BLaER1 treated with 17β-estradiol and CSF1 and Interleukin-3, amounts not matched to agents 10 nM and 100 nM (cell line): Measurements from ENCODE around the gene NEURL1.

Experiments
- H3K27ac ChIP-seq, 11 experiments: shearing (Covaris generic); formaldehyde crosslinking; 2 replicates each; pipeline ENCODE4 v1.8.1; 2022
- H3K27me3 ChIP-seq, 11 experiments: shearing (Covaris generic); formaldehyde crosslinking; 2 replicates each; pipeline ENCODE4 v1.8.1; 2022
- H3K36me3 ChIP-seq, 11 experiments: shearing (Covaris generic); formaldehyde crosslinking; 2 replicates each; pipeline ENCODE4 v1.8.1; 2022
- H3K4me1 ChIP-seq, 10 experiments: shearing (Covaris generic); formaldehyde crosslinking; 2 replicates each; pipeline ENCODE4 v1.8.1; 2022
- H3K4me2 ChIP-seq, 11 experiments: shearing (Covaris generic); formaldehyde crosslinking; 2 replicates each; pipeline ENCODE4 v1.8.1; 2022
- H3K4me3 ChIP-seq, 10 experiments: shearing (Covaris generic); formaldehyde crosslinking; 2 replicates each; pipeline ENCODE4 v1.8.1; 2022
- H3K9ac ChIP-seq, 11 experiments: shearing (Covaris generic); formaldehyde crosslinking; 2 replicates each; pipeline ENCODE4 v1.8.1; 2022
- H3K9me3 ChIP-seq, 11 experiments: shearing (Covaris generic); formaldehyde crosslinking; replicated peaks in 1 of 11; 2 replicates each; pipeline ENCODE4 v1.8.1; 2022
- H4K20me1 ChIP-seq, 11 experiments: shearing (Covaris generic); formaldehyde crosslinking; 2 replicates each; pipeline ENCODE4 v1.8.1; 2022
- Cebpa-rat ChIP-seq, 11 experiments: shearing (Covaris generic); IDR thresholded peaks; 2 replicates each; pipeline ENCODE4 v1.8.1; 2022

Gene NEURL1

DNA sequence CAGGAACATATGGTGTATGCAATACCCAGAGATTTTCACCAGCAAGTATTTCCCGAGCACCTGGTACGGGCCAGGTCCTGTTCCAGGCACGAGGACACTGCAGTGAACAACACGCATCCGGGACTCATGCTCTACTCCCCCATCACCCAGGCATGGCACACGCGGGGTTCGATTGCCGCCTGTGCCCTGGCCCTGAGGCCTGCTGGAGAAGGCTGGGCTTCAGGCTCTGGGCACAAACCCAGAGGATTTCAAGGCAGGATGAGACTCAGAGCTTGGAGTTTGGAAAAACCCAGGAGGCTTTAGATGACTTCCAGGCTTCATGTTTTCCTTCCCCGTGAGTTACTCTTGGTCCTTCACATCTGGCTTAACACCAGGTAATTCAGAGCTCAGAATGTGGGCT, 143.5 kb downstream of the NEURL1 start:
- Histone ChIP-seq H3K9ac (0 out of 22 replicates have a peak overlapping the region, but pooled peaks of 1 of the 11 experiments have one; percentile 7), H3K27me3 (no peaks in the 10 kb centered on the region), H3K27ac (peak overlapping the region in 3 of 11 experiments; percentile 24 to 51 (median 25); a peak in 6 of 22 replicates), H3K4me1 (peaks cover 44 to 76% (median 63%) of the 10 kb centered on the region in 10 experiments; a peak in 19 of 20 replicates), H3K9me3 (no peaks in the 10 kb centered on the region), H3K4me3 (no peak overlapping the region), H3K4me2 (peak overlapping the region in 1 of 11 experiments; percentile 4; a peak in 3 of 22 replicates), H3K36me3 (peaks cover 47 to 98% (median 78%) of the 10 kb centered on the region in 11 experiments), H4K20me1 (peaks cover 71 to 96% (median 88%) of the 10 kb centered on the region in 11 experiments)
- TF ChIP-seq Cebpa-rat (IDR thresholded peaks at IDR 0.05), result no peak

DNA sequence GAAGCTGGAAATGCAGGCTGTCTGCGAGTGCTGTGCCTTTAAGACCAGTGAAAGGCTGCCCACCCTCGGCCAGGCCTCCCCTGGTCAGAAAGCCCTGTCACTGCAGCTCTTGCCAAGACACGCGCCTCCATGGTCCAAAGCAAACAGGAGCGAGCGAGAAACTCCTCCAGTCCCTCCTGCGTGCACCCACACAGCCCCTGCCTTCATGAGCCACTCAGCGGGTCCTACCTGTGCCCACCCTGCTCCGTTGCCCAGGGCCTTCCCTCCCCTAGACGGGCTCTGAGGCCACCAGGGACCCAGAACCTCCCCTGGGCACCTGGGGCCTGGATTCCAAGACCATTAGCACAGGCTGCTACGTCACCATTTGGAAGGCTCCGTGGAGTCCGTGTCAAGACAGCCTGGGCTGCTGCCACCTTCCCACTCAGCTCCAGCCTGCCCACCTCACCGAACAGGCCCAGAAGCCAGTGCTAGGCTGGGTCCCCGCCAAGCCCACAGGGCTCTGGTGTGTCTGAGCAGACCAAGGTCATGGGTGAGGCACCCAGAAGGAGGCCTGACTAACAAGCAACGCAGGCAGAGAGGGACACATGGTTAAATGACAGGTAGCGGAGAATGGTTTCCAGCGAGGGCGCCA, 144.5 kb downstream of the NEURL1 start:
- Histone ChIP-seq H4K20me1 (peaks cover 64 to 98% (median 78%) of the 10 kb centered on the region in 11 experiments), H3K36me3 (peaks cover 51 to 100% (median 81%) of the 10 kb centered on the region in 11 experiments), H3K27ac (peak overlapping the region in 6 of 11 experiments; percentile 6 to 51 (median 32); a peak in 8 of 22 replicates), H3K9ac (peak overlapping the region in 3 of 11 experiments; percentile 18 to 30 (median 24); a peak in 1 of 22 replicates), H3K4me3 (no peak overlapping the region), H3K4me2 (peak overlapping the region in 1 of 11 experiments; percentile 22; a peak in 2 of 22 replicates), H3K9me3 (no peaks in the 10 kb centered on the region), H3K4me1 (peaks cover 36 to 69% (median 54%) of the 10 kb centered on the region in 10 experiments; a peak in 19 of 20 replicates), H3K27me3 (no peaks in the 10 kb centered on the region)
- no peak for TF ChIP-seq Cebpa-rat (IDR thresholded peaks at IDR 0.05)

DNA sequence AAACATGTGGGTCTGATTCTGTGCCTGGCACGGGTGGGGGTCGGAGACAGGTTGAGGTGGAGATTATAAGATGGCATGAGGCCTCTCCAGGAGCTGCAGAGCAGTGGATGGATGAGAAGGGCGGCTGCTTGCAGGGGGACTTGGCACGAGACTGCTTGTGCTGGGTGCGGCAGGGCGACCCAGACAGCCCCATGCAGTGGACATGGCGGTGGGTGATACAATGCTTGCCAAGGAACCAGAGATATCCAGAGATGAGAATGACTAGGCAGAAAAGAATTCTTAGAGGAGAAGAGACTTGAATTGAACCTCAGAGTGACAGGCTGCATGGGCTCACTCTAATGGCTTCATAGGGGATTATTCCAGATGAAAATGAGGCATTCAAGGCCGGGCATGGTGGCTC, 145.4 kb downstream of the NEURL1 start:
- Histone ChIP-seq H3K4me1 (peaks cover 42 to 62% (median 52%) of the 10 kb centered on the region in 10 experiments), H3K9ac (no peak overlapping the region), H3K36me3 (peaks cover 55 to 100% (median 83%) of the 10 kb centered on the region in 11 experiments), H4K20me1 (peaks cover 60 to 100% (median 73%) of the 10 kb centered on the region in 11 experiments), H3K27me3 (no peaks in the 10 kb centered on the region), H3K4me3 (no peak overlapping the region), H3K27ac (peak overlapping the region in 1 of 11 experiments; percentile 51; a peak in 1 of 22 replicates), H3K9me3 (no peaks in the 10 kb centered on the region), H3K4me2 (no peak overlapping the region)
- no peak for TF ChIP-seq Cebpa-rat (IDR thresholded peaks at IDR 0.05)

DNA sequence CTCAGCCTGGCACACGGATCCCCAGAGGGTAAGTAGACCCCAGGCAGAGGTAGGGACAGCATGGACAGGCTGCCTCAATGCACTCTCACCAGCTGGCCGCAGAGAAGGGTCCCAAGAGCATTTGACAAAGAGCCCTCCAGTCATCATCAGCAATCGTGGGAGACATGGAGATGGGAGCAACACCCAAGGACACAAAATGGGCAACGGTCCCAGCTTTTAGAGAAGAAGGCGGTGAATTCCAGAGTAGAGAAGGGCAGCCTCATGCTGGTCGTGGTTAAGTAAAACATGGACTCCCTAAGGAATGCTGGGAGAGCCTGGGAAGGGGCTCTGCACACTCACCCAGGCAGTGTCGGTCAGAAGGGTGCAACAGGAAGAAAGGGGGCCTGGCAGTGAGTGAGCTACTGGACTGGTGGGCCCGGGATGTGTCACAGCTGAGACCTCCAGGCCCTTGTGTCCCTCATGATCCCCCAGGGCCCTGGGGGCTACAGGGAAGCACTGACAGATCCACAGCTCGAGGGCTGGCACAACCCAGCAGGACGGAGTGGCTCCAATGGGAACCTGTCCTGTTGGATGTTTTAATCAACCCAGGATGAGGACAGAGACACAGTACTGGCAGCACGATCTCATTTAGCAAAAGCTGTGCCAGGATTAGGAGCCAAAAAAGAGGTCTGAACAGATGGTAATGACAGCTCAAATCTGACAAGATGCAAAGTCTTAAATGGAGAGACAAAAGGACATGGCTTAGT, 147.1 kb downstream of the NEURL1 start:
- H3K36me3 ChIP-seq, result peaks cover 42 to 93% (median 72%) of the 10 kb centered on the region in 11 experiments
- H3K27ac ChIP-seq, result peak overlapping the region in 4 of 11 experiments; percentile 15 to 37 (median 32); a peak in 6 of 22 replicates
- no peaks in the 10 kb centered on the region for H3K9me3 ChIP-seq
- peaks cover 54 to 100% (median 68%) of the 10 kb centered on the region in 11 experiments for H4K20me1 ChIP-seq
- no peak overlapping the region for H3K9ac ChIP-seq
- H3K4me1 ChIP-seq, result peaks cover 52 to 70% (median 65%) of the 10 kb centered on the region in 10 experiments
- no peak for TF ChIP-seq Cebpa-rat (IDR thresholded peaks at IDR 0.05)
- H3K4me2 ChIP-seq, result peak overlapping the region in 9 of 11 experiments; percentile 10 to 56 (median 47); a peak in 17 of 22 replicates
- no peaks in the 10 kb centered on the region for H3K27me3 ChIP-seq
- H3K4me3 ChIP-seq, result no peak overlapping the region

DNA sequence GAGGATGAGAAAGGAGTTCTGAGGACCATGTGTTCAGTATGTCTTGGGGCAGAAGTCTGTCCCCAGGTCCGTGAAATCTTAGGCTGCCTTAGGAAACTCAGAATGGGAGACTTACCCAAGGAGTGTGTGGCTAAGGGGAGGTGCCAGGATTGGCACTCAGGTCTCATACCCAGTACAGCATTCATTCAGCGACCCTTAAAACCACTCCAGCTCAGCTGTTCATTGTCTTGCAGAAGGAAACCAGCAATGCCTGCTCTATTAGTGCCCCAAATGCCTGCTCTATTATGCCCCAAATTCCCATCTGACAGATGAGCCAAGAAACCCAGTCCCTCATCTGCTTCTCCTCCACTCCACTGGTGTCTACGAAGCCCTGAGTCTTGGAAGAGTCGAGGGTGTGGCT, 147.8 kb downstream of the NEURL1 start:
- Histone ChIP-seq H3K27me3 (no peaks in the 10 kb centered on the region), H3K4me2 (peak overlapping the region in 7 of 11 experiments; percentile 3 to 56 (median 47); a peak in 8 of 22 replicates), H3K4me3 (no peak overlapping the region), H3K36me3 (peaks cover 42 to 88% (median 70%) of the 10 kb centered on the region in 11 experiments), H4K20me1 (peaks cover 50 to 100% (median 69%) of the 10 kb centered on the region in 11 experiments), H3K9ac (no peak overlapping the region), H3K27ac (peak overlapping the region in 1 of 11 experiments; percentile 5; a peak in 3 of 22 replicates), H3K4me1 (peaks cover 58 to 75% (median 71%) of the 10 kb centered on the region in 10 experiments), H3K9me3 (no peaks in the 10 kb centered on the region)
- TF ChIP-seq Cebpa-rat (IDR thresholded peaks at IDR 0.05), result no peak
